IMR-90 (cell line): Measurements from ENCODE around the gene SSC4D. TPM values are rescaled to one million over a fixed set of nuclear protein-coding genes. Genes with fewer than 3 reads are reported as not detected.

Experiments
- ATAC-seq: fragments of 200-7000 bp; cut with Tn5 transposase; 2 replicates; pipeline ENCODE4 v1.9.1; 2020; ENCODE audit warnings: low read depth, mild to moderate bottlenecking, moderate library complexity
- BruUV-seq: library from RNA; stranded (reverse); fragments of 400-500 nt; replicated peaks from 2 replicates; lab custom pipeline; 2021; lab: Mats Ljungman, UMichigan
- CTCF ChIA-PET: fragments of 300-600 bp; formaldehyde crosslinking; extraction: SDS; loops from one replicate; lab custom pipeline; 2021; ENCODE audit warnings: antibody characterized with exemption; lab: Yijun Ruan, JAX
- POLR2A ChIA-PET: fragments of 300-600 bp; sonication (Branson Sonifier 250); formaldehyde crosslinking; loops from one replicate; lab custom pipeline; 2022; ENCODE audit warnings: antibody characterized with exemption; ENCODE audit not compliant: unreplicated experiment; lab: Charles Lee
- DNase-seq: peaks from one replicate; pipeline ENCODE4 v3.0.0; 2013
- H2AFZ ChIP-seq: replicated peaks from 2 replicates; pipeline ENCODE3; 2013; ENCODE audit warnings: low read length, mild to moderate bottlenecking; ENCODE audit not compliant: poor library complexity
- H2AK5ac ChIP-seq: 2 replicates; pipeline ENCODE4 v1.6.1; 2013; ENCODE audit warnings: low read depth, low read length, inconsistent platforms
- H2AK9ac ChIP-seq: replicated peaks from 2 replicates; pipeline ENCODE3; 2013; ENCODE audit warnings: mild to moderate bottlenecking, low read depth, low read length, moderate library complexity; ENCODE audit not compliant: poor library complexity
- H2BK120ac ChIP-seq: 2 replicates; pipeline ENCODE4 v1.6.1; 2013; ENCODE audit warnings: low read depth, low read length, inconsistent platforms
- H2BK15ac ChIP-seq: 3 replicates; pipeline ENCODE4 v1.6.1; 2013; ENCODE audit warnings: low read depth, low read length, inconsistent platforms
- H2BK20ac ChIP-seq: 2 replicates; pipeline ENCODE4 v1.6.1; 2013; ENCODE audit warnings: low read depth, mild to moderate bottlenecking, inconsistent platforms, low read length, moderate library complexity
- H2BK5ac ChIP-seq: 2 replicates; pipeline ENCODE4 v1.6.1; 2013; ENCODE audit warnings: mild to moderate bottlenecking, low read depth, low read length, inconsistent platforms; ENCODE audit not compliant: poor library complexity, severe bottlenecking
- H3K14ac ChIP-seq: replicated peaks from 2 replicates; pipeline ENCODE4 v1.6.1; 2013; ENCODE audit warnings: low read depth, low read length, inconsistent platforms
- H3K18ac ChIP-seq: 2 replicates; pipeline ENCODE4 v1.6.1; 2013; ENCODE audit warnings: low read depth, low read length, control low read depth
- H3K23ac ChIP-seq: 2 replicates; pipeline ENCODE4 v1.6.1; 2013; ENCODE audit warnings: low read depth, low read length, inconsistent platforms
- H3K27ac ChIP-seq: 2 replicates; pipeline ENCODE4 v1.5.1; 2013; ENCODE audit warnings: mild to moderate bottlenecking, control low read depth, low read length; ENCODE audit not compliant: insufficient read depth
- H3K27me3 ChIP-seq: 2 replicates; pipeline ENCODE4 v1.6.1; 2013; ENCODE audit warnings: low read length; ENCODE audit not compliant: control insufficient read depth, insufficient read depth
- H3K36me3 ChIP-seq: 2 replicates; pipeline ENCODE4 v1.6.1; 2013; ENCODE audit warnings: low read length, mixed read lengths; ENCODE audit not compliant: control insufficient read depth, insufficient read depth
- H3K4ac ChIP-seq: 2 replicates; pipeline ENCODE4 v1.6.1; 2013; ENCODE audit warnings: low read depth, low read length, inconsistent platforms
- H3K4me1 ChIP-seq: 2 replicates; pipeline ENCODE4 v1.6.1; 2013; ENCODE audit warnings: low read length, mixed read lengths; ENCODE audit not compliant: control insufficient read depth, insufficient read depth
- H3K4me2 ChIP-seq: 2 replicates; pipeline ENCODE4 v1.6.1; 2013; ENCODE audit warnings: low read depth, mild to moderate bottlenecking, control low read depth, low read length, moderate library complexity
- H3K4me3 ChIP-seq: 2 replicates; pipeline ENCODE4 v1.5.1; 2013; ENCODE audit warnings: low read depth, mild to moderate bottlenecking, control low read depth, low read length, moderate library complexity; ENCODE audit not compliant: insufficient read depth
- H3K56ac ChIP-seq: 2 replicates; pipeline ENCODE4 v1.6.1; 2013; ENCODE audit warnings: low read length, inconsistent platforms; ENCODE audit not compliant: insufficient read depth; ENCODE audit errors: extremely low read depth
- H3K79me1 ChIP-seq, 2 experiments: 2 replicates each; pipeline ENCODE4 v1.6.1; 2013; ENCODE audit warnings: low read length in 2 of 2, inconsistent platforms in 1 of 2, low read depth in 1 of 2
- H3K9ac ChIP-seq: 2 replicates; pipeline ENCODE4 v1.6.1; 2013; ENCODE audit warnings: low read depth, low read length, control low read depth
- H3K9me1 ChIP-seq: 2 replicates; pipeline ENCODE4 v1.6.1; 2013; ENCODE audit warnings: low read length, inconsistent platforms; ENCODE audit not compliant: insufficient read depth
- H3K9me3 ChIP-seq: 2 replicates; pipeline ENCODE4 v1.6.1; 2013; ENCODE audit warnings: low read length; ENCODE audit not compliant: control insufficient read depth, insufficient read depth
- H4K20me1 ChIP-seq: 2 replicates; pipeline ENCODE4 v1.6.1; 2013; ENCODE audit warnings: low read length, inconsistent platforms; ENCODE audit not compliant: insufficient read depth
- H4K5ac ChIP-seq: 2 replicates; pipeline ENCODE4 v1.6.1; 2013; ENCODE audit warnings: mild to moderate bottlenecking, low read depth, low read length, control low read depth
- H4K8ac ChIP-seq, 2 experiments: 2 replicates each; pipeline ENCODE4 v1.6.1; 2013; ENCODE audit warnings: low read depth in 2 of 2, low read length in 2 of 2, control low read depth in 1 of 2, inconsistent platforms in 1 of 2
- H4K91ac ChIP-seq: 2 replicates; pipeline ENCODE4 v1.6.1; 2013; ENCODE audit warnings: low read depth, low read length, inconsistent platforms; ENCODE audit not compliant: insufficient read depth
- BHLHE40 ChIP-seq: fragments of 150-350 bp; IDR thresholded peaks from 2 replicates; pipeline ENCODE4 v1.6.1; 2016; ENCODE audit warnings: mild to moderate bottlenecking, low read depth, low read length
- CEBPB ChIP-seq: IDR thresholded peaks from 2 replicates; pipeline ENCODE4 v1.6.1; 2012; ENCODE audit warnings: low read depth, low read length, improper control_type of control experiment
- CHD1 ChIP-seq: IDR thresholded peaks from 2 replicates; pipeline ENCODE4 v1.6.1; 2012; ENCODE audit warnings: low read depth, low read length, improper control_type of control experiment
- CTCF ChIP-seq: conservative IDR thresholded peaks from 2 replicates; pipeline ENCODE4 v1.5.1; 2012; ENCODE audit warnings: mild to moderate bottlenecking, low read depth, low read length, improper control_type of control experiment
- ELK1 ChIP-seq: fragments of 150-350 bp; IDR thresholded peaks from 2 replicates; pipeline ENCODE4 v1.6.1; 2016; ENCODE audit warnings: low read depth, mild to moderate bottlenecking, low read length, moderate library complexity, borderline replicate concordance
- FOS ChIP-seq: fragments of 150-350 bp; IDR thresholded peaks from 2 replicates; pipeline ENCODE4 v1.6.1; 2016; ENCODE audit warnings: low read depth, low read length
- MAFK ChIP-seq: IDR thresholded peaks from 2 replicates; pipeline ENCODE4 v1.6.1; 2012; ENCODE audit warnings: low read depth, low read length, improper control_type of control experiment
- MAZ ChIP-seq: IDR thresholded peaks from 2 replicates; pipeline ENCODE4 v1.6.1; 2012; ENCODE audit warnings: low read depth, mild to moderate bottlenecking, low read length, improper control_type of control experiment, moderate library complexity, borderline replicate concordance
- MXI1 ChIP-seq: IDR thresholded peaks from 2 replicates; pipeline ENCODE4 v1.6.1; 2012; ENCODE audit warnings: low read depth, mild to moderate bottlenecking, low read length, moderate library complexity, borderline replicate concordance
- NFE2L2 ChIP-seq: fragments of 150-350 bp; IDR thresholded peaks from 2 replicates; pipeline ENCODE4 v1.6.1; 2016; ENCODE audit warnings: low read depth, mild to moderate bottlenecking, low read length
- POLR2A ChIP-seq: IDR thresholded peaks from 2 replicates; pipeline ENCODE4 v1.6.1; 2012; ENCODE audit warnings: mild to moderate bottlenecking, low read depth, low read length
- RAD21 ChIP-seq: IDR thresholded peaks from 2 replicates; pipeline ENCODE4 v1.6.1; 2012; ENCODE audit warnings: low read length, improper control_type of control experiment
- RCOR1 ChIP-seq: IDR thresholded peaks from 2 replicates; pipeline ENCODE4 v1.6.1; 2012; ENCODE audit warnings: mild to moderate bottlenecking, low read length, improper control_type of control experiment; ENCODE audit not compliant: insufficient replicate concordance
- RFX5 ChIP-seq: IDR thresholded peaks from 2 replicates; pipeline ENCODE4 v1.8.0; 2012; ENCODE audit warnings: low read depth, mild to moderate bottlenecking, low read length, moderate library complexity
- SMC3 ChIP-seq: fragments of 150-350 bp; IDR thresholded peaks from 2 replicates; pipeline ENCODE4 v1.6.1; 2016; ENCODE audit warnings: low read depth, mild to moderate bottlenecking, antibody characterized with exemption, low read length, moderate library complexity
- USF2 ChIP-seq: fragments of 150-350 bp; IDR thresholded peaks from 2 replicates; pipeline ENCODE4 v1.6.1; 2017; ENCODE audit warnings: mild to moderate bottlenecking, antibody characterized with exemption, low read length, low read depth
- WGBS, 2 experiments: methylation state at CpG; one replicate each; pipeline versions ENCODE4 v1.1.5 to v1.1.7; 2013; ENCODE audit warnings: missing lambda C conversion rate in 2 of 2; ENCODE audit not compliant: insufficient read length in 1 of 2; ENCODE audit errors: extremely low coverage in 2 of 2; 5-methylcytosine and 5-hydroxymethylcytosine counted together
- dilution Hi-C: fragments of 300-500 bp; cut with HindIII; formaldehyde crosslinking; loops from one replicate; pipeline ENCODE4 v1.14.3; 2018; ENCODE audit warnings: low sequenced_read_pairs; ENCODE audit not compliant: unreplicated experiment
- in situ Hi-C: fragments of 300-500 bp; cut with MboI; formaldehyde crosslinking; loops from 3 replicates; pipeline ENCODE4 v1.14.3; 2019; ENCODE audit warnings: low sequenced_read_pairs, inconsistent platforms, mixed read lengths
- intact Hi-C: fragments of 100-400 bp; cut with micrococcal nuclease; formaldehyde crosslinking; loops from 2 replicates; pipeline ENCODE4 v1.10.0; 2022
- polyA plus RNA-seq, 3 experiments: library from polyadenylated mRNA; depleted of rRNA; stranded (reverse); fragments of >200 nt; gene quantifications; 2 replicates each; pipeline ENCODE4 v1.2.3, GENCODE V29; 2012; ENCODE audit warnings: low replicate concordance in 1 of 3
- total RNA-seq: library from RNA; depleted of rRNA; stranded (reverse); fragments of >200 nt; gene quantifications from 2 replicates; pipeline ENCODE4 v1.2.3, GENCODE V29; 2012

The SSC4D gene
- total and polyA plus RNA-seq, 2 of the 4 experiments (the other 2 are of a cell fraction): 0.36 to 0.70 TPM

GRCh38 chr7:76351372-76351771, 58.1 kb downstream of the SSC4D start:
- H3K56ac ChIP-seq: no peak overlapping the region
- intact Hi-C loops (no loop called here), in situ Hi-C loops (no loop called here), dilution Hi-C loops (no loop called here)
- H3K27ac ChIP-seq: no peak overlapping the region
- 89% methylated on average over 4 of the region's 7 CpGs; no CpG with 5 or more reads in 1 of the 2 experiments for WGBS, 2 experiments
- H3K4ac ChIP-seq: no peak overlapping the region
- ChIA-PET POLR2A (no interaction called here), CTCF (interaction anchor here (0.6 kb wide), 1 partner anchor 97 kb away, joined by 5 read pairs; no protein-coding TSS in a partner anchor)
- H3K9me3 ChIP-seq: no peaks in the 10 kb centered on the region
- no peak overlapping the region for H2AK5ac ChIP-seq
- H3K4me2 ChIP-seq: no peak overlapping the region
- ATAC-seq: no peak
- no peak overlapping the region for H3K4me3 ChIP-seq
- no peak overlapping the region for H4K8ac ChIP-seq
- H2BK20ac ChIP-seq: no peak overlapping the region
- no peak overlapping the region for H4K91ac ChIP-seq
- H2AK9ac ChIP-seq: no peak overlapping the region
- H4K5ac ChIP-seq: no peak overlapping the region
- H2BK120ac ChIP-seq: no peak overlapping the region
- H3K23ac ChIP-seq: no peak overlapping the region
- peaks cover 44% of the 10 kb centered on the region for H3K36me3 ChIP-seq
- peaks cover 10% of the 10 kb centered on the region for H3K4me1 ChIP-seq
- peaks cover 9 to 41% of the 10 kb centered on the region in 2 experiments; a peak in 3 of 4 replicates for H3K79me1 ChIP-seq
- no peak for DNase-seq
- no peak overlapping the region for H3K18ac ChIP-seq
- peaks cover 100% of the 10 kb centered on the region for H4K20me1 ChIP-seq
- BruUV-seq: no TSS peak
- no peak for TF ChIP-seq CEBPB
- no peak for TF ChIP-seq MAFK
- no peak for TF ChIP-seq RCOR1
- TF ChIP-seq SMC3: no peak
- TF ChIP-seq CTCF: no peak
- TF ChIP-seq MAZ: no peak
- no peak for TF ChIP-seq FOS
- TF ChIP-seq RFX5: no peak
- TF ChIP-seq NFE2L2: no peak
- no peak for TF ChIP-seq MXI1
- TF ChIP-seq POLR2A: no peak
- TF ChIP-seq USF2: no peak
- TF ChIP-seq RAD21: no peak
- no peak for TF ChIP-seq BHLHE40
- TF ChIP-seq ELK1: no peak
- TF ChIP-seq CHD1: no peak
- H2BK5ac ChIP-seq: no peak overlapping the region
- no peak overlapping the region for H2AFZ ChIP-seq
- no peaks in the 10 kb centered on the region for H3K27me3 ChIP-seq
- no peak overlapping the region for H3K14ac ChIP-seq
- H3K9me1 ChIP-seq: peaks cover 12% of the 10 kb centered on the region
- H3K9ac ChIP-seq: no peak overlapping the region
- no peak overlapping the region for H2BK15ac ChIP-seq
